ENCODE measurements around the gene CCDC136.

DNA sequence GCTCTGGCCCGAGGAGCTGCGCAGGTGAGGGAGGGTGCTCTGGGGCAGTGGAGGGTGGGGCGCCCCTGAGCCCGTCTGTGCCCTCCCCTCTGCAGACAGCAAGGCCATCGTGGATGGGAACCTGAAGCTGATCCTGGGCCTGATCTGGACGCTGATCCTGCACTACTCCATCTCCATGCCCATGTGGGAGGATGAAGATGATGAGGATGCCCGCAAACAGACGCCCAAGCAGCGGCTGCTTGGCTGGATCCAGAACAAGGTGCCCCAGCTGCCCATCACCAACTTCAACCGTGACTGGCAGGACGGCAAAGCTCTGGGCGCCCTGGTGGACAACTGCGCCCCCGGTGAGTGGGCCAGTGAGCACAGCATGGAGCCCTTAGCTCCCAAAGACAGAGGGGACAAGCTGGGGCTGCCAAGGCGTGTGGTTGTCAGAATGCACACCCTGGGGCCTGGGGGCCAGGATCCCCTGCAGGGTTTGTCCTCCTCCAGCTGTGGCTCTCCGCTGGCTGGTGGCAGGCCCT lies 43.5 kb downstream of the CCDC136 start:
- TF ChIP-seq, protein P1, sequence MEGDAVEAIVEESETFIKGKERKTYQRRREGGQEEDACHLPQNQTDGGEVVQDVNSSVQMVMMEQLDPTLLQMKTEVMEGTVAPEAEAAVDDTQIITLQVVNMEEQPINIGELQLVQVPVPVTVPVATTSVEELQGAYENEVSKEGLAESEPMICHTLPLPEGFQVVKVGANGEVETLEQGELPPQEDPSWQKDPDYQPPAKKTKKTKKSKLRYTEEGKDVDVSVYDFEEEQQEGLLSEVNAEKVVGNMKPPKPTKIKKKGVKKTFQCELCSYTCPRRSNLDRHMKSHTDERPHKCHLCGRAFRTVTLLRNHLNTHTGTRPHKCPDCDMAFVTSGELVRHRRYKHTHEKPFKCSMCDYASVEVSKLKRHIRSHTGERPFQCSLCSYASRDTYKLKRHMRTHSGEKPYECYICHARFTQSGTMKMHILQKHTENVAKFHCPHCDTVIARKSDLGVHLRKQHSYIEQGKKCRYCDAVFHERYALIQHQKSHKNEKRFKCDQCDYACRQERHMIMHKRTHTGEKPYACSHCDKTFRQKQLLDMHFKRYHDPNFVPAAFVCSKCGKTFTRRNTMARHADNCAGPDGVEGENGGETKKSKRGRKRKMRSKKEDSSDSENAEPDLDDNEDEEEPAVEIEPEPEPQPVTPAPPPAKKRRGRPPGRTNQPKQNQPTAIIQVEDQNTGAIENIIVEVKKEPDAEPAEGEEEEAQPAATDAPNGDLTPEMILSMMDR (IDR thresholded peaks at IDR 0.05), result no peak
- TF ChIP-seq POLR2AphosphoS5 (IDR thresholded peaks at IDR 0.05), result no peak

Measured in esophagus muscularis mucosa (tissue), 3 donors.